GM19467 (cell line): ENCODE measurements around the gene CDK6.
A peak's percentile ranks its signal among the peaks of the same experiment; 100 is the strongest.

ENCODE experiments used
- ATAC-seq: cut with Tn5 transposase; IDR thresholded peaks from one replicate; pipeline ENCODE4 v1.9.1; 2021; ENCODE audit warnings: mild to moderate bottlenecking, moderate library complexity; ENCODE audit not compliant: unreplicated experiment

Gene CDK6

GRCh38 chr7:92631067-92631849, 205.1 kb downstream of the CDK6 start:
- peak; percentile 64 for ATAC-seq

DNA sequence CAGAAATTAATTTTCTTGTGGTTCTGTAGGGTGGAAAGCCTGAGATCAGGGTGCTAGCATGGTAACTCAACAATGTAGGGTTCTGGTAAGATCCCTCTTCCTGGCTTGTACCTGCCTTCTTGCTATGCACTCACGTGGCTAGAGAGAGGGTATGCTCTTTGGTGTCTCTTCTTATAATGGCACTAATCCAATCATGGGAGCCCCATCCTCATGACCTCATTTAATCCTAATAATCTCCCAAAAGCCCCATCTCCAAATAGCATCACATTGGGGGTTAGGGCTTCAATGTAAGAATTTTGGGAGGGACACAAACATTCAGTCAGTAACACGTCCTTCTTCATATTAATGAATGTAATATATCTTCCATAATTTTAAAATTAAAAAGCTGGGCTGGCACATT, 206.6 kb downstream of the CDK6 start:
- ATAC-seq, result no peak

DNA sequence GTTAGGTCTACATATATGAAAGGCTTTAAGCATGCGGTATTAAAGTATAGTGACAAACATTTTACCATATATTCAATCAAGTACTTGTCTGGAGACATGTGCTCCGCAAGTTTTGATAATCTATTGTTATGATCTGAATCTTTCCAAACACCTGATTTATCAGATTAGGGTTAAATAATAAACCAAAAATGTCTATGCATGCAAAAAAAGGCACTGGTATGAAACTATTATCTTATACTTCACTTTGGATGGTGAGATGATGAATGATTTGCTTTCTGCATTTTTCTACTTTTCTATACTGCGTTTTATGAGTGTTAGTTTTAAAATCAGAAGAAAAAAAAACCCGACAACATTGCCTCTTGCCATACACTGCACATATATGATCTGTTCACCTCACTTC, 208.4 kb downstream of the CDK6 start:
- no peak for ATAC-seq

GRCh38 chr7:92626281-92626809, 210.0 kb downstream of the CDK6 start:
- no peak for ATAC-seq

DNA sequence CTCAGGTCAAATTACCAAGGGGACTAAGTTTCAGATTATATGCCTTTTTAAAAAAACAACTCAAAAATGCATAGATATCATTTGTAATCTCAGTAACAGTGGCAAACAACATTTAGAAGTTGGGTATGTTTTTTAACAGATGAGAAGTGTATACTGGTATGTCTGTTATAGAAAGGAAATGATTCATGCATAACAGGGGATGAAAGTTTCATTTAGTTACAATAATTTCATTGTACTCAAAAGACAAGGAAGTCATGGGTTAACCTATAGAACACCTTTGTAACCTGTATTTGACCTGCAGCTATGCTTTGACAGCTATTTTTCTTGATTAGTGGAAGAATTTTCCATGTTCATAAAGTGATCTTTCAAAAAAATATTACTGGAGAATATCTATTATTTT, 210.8 kb downstream of the CDK6 start:
- no peak for ATAC-seq

- ATAC-seq, result no peak
These were observed 211.9 kb downstream of the CDK6 start for GRCh38 chr7:92624298-92624996.

DNA sequence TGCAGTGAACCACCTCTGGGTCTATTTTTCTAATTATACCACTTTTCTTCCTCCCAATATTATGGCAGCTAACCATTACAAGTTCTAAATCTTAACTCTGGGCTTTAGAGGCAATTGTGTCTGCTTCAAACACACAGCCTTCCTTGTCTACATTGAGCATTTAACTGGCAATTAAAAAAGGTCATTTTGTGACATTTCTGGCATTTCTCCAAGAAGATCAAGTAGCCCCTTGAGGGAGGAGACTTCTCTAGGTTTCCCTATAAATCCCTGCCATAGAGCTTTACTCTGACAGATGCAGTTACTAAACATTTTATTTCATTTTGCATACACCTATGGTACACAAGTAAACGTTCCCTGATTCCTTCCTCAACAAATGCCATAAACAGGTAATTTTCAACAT, 212.8 kb downstream of the CDK6 start:
- no peak for ATAC-seq

- no peak for ATAC-seq
These were observed 213.7 kb downstream of the CDK6 start for GRCh38 chr7:92622685-92623084.

DNA sequence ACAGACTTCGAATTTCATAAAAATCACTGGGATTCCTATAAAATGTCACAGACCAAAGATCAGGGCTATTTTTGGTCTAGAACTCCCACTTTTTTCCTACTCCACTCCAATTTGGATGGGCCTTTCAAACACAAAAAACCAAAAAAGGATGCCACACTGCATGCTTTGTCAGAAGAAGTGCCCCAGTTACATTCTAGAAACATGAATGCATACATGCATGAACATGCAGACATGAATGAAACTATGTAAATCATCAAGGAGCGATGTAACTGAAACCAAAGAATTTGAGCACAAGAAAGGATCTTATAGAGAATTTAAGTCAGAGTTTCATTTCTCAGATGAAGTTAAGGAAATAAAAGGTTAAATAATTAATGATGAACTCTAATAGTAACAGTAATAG, 214.3 kb downstream of the CDK6 start:
- peak; percentile 64 for ATAC-seq

DNA sequence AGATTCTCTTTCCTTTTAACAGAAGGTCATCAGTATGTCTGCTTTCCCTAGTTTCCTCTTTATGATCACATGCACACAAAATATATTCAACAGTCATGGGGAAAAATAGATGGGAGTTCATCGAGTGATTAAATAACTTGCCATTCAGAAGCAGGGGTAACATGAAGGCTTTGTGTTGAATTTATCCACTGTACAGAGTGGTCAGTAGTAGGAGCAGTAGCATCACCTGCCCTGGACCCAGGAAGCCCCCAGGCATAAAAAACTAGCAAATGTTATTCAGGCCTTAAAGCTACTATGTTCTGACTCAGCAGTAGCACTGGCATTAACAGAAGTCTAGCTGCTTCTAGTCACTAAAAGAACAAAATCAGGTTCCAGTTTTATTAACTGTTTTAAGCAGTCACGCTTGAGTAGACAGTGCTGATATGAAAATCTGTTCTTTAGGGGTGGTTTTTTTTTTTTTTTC, 214.8 kb downstream of the CDK6 start:
- ATAC-seq, result peak; percentile 33

- peak; percentile 39 for ATAC-seq
These were observed 215.3 kb downstream of the CDK6 start for GRCh38 chr7:92621026-92621540.

GRCh38 chr7:92615861-92616260, 220.5 kb downstream of the CDK6 start:
- no peak for ATAC-seq

GRCh38 chr7:92614660-92615174, 221.7 kb downstream of the CDK6 start:
- ATAC-seq, result no peak

DNA sequence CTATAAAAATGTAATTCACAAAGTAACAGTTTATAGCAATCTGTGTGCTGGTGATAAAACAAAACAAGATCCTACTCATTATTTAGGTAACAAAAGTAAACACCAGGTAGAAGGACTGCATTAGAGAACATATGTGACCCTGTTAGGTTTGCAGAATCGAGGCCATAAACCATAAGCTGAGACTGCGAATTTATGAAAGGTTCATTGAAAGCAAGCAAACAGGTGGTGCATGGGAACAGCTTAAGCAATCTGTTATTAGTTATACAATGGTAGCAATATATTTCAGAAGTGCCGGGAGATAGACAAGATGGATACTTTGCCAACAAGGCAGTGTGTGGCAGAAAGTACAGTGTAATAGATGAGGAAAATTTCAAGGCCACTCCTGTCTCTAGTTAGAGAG, 222.7 kb downstream of the CDK6 start:
- no peak for ATAC-seq

DNA sequence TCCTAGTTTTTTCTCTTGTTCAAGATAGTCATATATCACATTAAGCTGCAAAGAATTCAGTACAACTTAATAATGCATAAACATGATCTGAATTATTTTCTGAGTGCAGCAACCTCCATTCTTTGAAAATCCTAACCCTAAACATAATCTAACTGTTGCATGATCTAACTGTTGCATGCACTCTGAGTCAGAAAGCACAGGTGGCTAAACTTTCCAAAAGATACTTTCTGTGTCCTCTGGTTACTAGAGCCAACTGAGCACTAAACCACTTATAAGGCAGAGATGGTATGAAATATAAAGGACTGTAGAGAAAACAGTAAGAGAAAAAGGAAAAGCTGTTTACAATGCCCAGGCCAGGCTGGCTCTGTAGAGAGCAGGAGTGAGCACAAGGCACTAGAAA, 223.2 kb downstream of the CDK6 start:
- ATAC-seq, result no peak

DNA sequence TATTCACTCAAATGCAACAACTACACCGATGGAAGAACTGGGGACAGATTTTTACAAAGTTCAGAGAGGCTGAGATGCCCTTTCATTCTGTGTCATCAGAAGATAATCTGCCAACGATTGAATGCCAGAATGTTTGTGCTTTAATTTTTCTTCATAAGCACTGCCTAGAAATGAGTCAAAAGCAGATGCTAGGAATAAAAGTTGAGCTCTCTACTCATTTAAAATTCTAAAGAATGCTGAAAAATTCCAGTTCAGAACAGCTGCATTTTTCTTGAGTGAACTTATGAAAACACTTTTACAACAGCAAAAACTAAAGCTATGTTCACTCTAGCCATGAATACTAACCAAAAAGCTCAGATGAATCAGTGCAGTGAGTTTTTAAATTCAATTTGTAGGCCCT, 223.9 kb downstream of the CDK6 start:
- no peak for ATAC-seq

GRCh38 chr7:92611735-92612134, 224.6 kb downstream of the CDK6 start:
- no peak for ATAC-seq

DNA sequence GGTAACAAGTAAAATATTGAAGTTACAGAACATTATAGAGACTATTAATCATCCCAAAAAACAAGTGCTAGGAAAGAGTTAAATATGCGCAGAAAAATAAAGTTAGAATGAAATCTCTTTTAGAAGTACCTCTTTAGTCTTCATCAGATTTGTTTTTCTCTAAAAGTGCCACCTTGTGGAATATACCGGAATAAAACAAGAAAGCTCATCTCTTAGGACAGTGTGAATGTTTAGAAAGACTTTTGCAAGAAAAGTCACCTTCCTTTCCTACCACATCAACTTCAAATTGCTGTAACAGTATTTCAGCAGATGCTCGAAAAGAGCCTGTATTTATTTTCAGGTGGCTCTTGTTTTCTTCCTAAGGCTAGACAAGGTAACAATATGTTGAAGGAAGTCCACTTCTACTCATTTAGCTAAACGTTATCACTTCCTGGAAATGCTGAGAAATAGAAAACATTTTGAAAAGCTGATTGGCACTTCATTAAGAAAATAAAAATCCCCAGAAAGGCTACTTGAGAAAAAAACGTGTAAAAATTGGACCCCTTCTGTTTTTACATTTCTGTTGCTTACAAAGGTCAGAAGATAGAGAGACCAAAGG, 226.4 kb downstream of the CDK6 start:
- no peak for ATAC-seq

DNA sequence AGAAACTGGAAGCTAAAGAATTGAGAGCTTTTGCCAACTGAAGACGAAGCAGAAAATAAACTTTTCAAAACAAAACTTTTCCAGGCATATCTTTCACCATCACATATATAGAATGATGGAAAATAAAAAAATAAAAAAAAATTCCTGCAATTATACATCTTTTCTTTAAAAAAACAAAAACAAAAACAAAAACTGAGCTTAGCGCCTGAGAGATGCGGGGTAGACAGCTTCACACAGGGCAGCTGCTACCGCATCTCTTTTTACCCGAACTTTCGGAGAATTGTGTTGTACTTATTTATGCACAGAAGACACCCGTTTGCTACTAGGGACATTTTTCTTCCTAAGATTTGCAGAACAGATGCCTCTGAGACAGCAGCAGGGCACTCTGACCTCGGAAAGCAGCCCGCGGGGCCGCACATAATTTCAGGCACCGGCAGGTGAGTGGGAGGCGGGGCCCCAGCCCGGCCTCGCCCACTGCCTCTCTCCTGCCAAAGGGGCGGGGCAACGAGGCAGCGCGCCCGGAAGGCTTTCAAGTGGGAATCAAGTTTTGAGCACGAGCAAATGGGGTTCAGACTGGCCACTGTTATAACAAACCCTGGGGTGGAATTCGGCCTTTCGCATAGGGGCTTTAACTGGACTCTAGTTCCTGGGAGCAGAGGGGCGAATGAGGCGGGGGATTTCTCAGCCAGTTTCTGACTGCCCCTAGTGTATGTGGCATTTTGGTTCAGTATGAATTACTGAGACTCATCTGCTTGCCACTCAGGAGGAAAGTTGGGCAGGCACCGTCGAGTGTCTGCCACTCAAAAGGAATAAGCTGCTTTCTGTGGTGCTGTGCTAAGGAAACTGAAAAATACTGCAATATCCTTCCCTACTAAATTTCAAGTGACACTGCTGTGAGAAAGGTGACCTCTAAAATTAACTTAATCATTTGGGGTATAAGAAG, 227.7 kb downstream of the CDK6 start:
- ATAC-seq, result no peak

DNA sequence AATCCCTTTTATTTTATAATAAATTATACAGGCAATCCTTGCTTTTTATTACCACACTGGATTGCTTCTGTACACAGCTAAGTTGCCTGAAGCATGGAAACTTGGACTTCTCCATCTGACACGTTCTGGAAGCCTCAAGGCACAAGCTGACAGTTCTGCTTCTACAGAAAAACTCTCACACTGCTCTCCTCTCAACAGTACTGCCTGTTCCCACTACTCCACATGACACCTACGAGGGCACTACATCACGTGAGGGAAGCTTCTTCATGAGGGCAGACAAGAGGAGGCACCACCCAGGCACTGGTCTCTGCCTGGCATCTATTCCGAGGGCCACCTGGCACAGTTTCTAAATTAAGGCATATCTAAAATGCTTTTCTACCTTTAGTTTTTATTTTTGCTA, 229.4 kb downstream of the CDK6 start:
- ATAC-seq, result no peak
